Measurements from ENCODE around the gene ATRN. TPM values are rescaled to one million over a fixed set of nuclear protein-coding genes. Genes with fewer than 3 reads are reported as not detected.

ATRN gene
- total and polyA plus RNA-seq, 2 experiments from 2014 or later: 13.6 to 26.8 TPM

GRCh38 chr20:3572151-3572550 is 101.3 kb downstream of the ATRN start:
- Histone ChIP-seq H3K27me3 (no peaks in the 10 kb centered on the region), H3K9me3 (ENCODE audit: low read depth) (no peaks in the 10 kb centered on the region), H3K27ac (no peak overlapping the region), H3K4me1 (ENCODE audit: low read depth) (no peaks in the 10 kb centered on the region), H3K4me3 (no peak overlapping the region), H3K36me3 (peaks cover 19% of the 10 kb centered on the region)
- peak in 1 of 2 donors; percentile 11 for DNase-seq (ENCODE audit: low read depth in 1 of 2, low spot score in 1 of 2)
- TF ChIP-seq CTCF (IDR thresholded peaks at IDR 0.05; ENCODE audit: low read depth, low read length): no peak

GRCh38 chr20:3576363-3576762 is 105.5 kb downstream of the ATRN start:
- H3K27me3 ChIP-seq: no peaks in the 10 kb centered on the region
- no peak overlapping the region for H3K27ac ChIP-seq
- TF ChIP-seq CTCF (IDR thresholded peaks at IDR 0.05; ENCODE audit: low read depth, low read length): no peak
- no peak for DNase-seq (ENCODE audit: low read depth in 1 of 2, low spot score in 1 of 2)
- H3K9me3 ChIP-seq (ENCODE audit: low read depth): no peaks in the 10 kb centered on the region
- no peaks in the 10 kb centered on the region for H3K4me1 ChIP-seq (ENCODE audit: low read depth)
- no peak overlapping the region for H3K4me3 ChIP-seq
- peaks cover 26% of the 10 kb centered on the region for H3K36me3 ChIP-seq

GRCh38 chr20:3577366-3577765 is 106.5 kb downstream of the ATRN start:
- no peak for TF ChIP-seq CTCF (IDR thresholded peaks at IDR 0.05; ENCODE audit: low read depth, low read length)
- peaks cover 26% of the 10 kb centered on the region for H3K36me3 ChIP-seq
- H3K4me1 ChIP-seq (ENCODE audit: low read depth): no peaks in the 10 kb centered on the region
- no peak overlapping the region for H3K27ac ChIP-seq
- no peaks in the 10 kb centered on the region for H3K27me3 ChIP-seq
- no peak for DNase-seq (ENCODE audit: low read depth in 1 of 2, low spot score in 1 of 2)
- no peaks in the 10 kb centered on the region for H3K9me3 ChIP-seq (ENCODE audit: low read depth)
- no peak overlapping the region for H3K4me3 ChIP-seq

- no peaks in the 10 kb centered on the region for H3K4me1 ChIP-seq (ENCODE audit: low read depth)
- no peak overlapping the region for H3K27ac ChIP-seq
- H3K4me3 ChIP-seq: no peak overlapping the region
- no peak for TF ChIP-seq CTCF (IDR thresholded peaks at IDR 0.05; ENCODE audit: low read depth, low read length)
- no peaks in the 10 kb centered on the region for H3K27me3 ChIP-seq
- H3K36me3 ChIP-seq: peaks cover 34% of the 10 kb centered on the region
- no peak for DNase-seq (ENCODE audit: low read depth in 1 of 2, low spot score in 1 of 2)
- no peaks in the 10 kb centered on the region for H3K9me3 ChIP-seq (ENCODE audit: low read depth)
Measured at GRCh38 chr20:3580412-3580811, 109.6 kb downstream of the ATRN start.

GRCh38 chr20:3583765-3584164 is 112.9 kb downstream of the ATRN start:
- H3K27me3 ChIP-seq: no peaks in the 10 kb centered on the region
- TF ChIP-seq CTCF (IDR thresholded peaks at IDR 0.05; ENCODE audit: low read depth, low read length): no peak
- peaks cover 21% of the 10 kb centered on the region for H3K36me3 ChIP-seq
- no peak overlapping the region for H3K4me3 ChIP-seq
- no peaks in the 10 kb centered on the region for H3K4me1 ChIP-seq (ENCODE audit: low read depth)
- no peak overlapping the region for H3K27ac ChIP-seq
- H3K9me3 ChIP-seq (ENCODE audit: low read depth): no peaks in the 10 kb centered on the region
- no peak for DNase-seq (ENCODE audit: low read depth in 1 of 2, low spot score in 1 of 2)

- Histone ChIP-seq H3K9me3 (ENCODE audit: low read depth) (no peaks in the 10 kb centered on the region), H3K36me3 (peaks cover 27% of the 10 kb centered on the region), H3K27ac (no peak overlapping the region), H3K4me3 (no peak overlapping the region), H3K4me1 (ENCODE audit: low read depth) (no peaks in the 10 kb centered on the region), H3K27me3 (no peaks in the 10 kb centered on the region)
- TF ChIP-seq CTCF (IDR thresholded peaks at IDR 0.05; ENCODE audit: low read depth, low read length): no peak
- DNase-seq (ENCODE audit: low read depth in 1 of 2, low spot score in 1 of 2): no peak
Measured at GRCh38 chr20:3586093-3586492, 115.3 kb downstream of the ATRN start.
